Fibroblast of lung (primary cell): ENCODE measurements around the gene GID8. TPM values are rescaled to one million over a fixed set of nuclear protein-coding genes. Genes with fewer than 3 reads are reported as not detected.

ENCODE experiments used
- DNase-seq, 2 donors: peaks; one replicate each; pipeline versions ENCODE4 v3.0.0 to v3.0.0-alpha.2; 2010; ENCODE audit warnings: low read depth in 2 of 2
- H2AFZ ChIP-seq: 2 replicates; pipeline ENCODE4 v1.5.1; 2012; ENCODE audit warnings: low read length, control low read depth, inconsistent platforms
- H3K27ac ChIP-seq: 2 replicates; pipeline ENCODE4 v1.5.1; 2011; ENCODE audit warnings: low read length, control low read depth; ENCODE audit not compliant: insufficient read depth
- H3K27me3 ChIP-seq: 2 replicates; pipeline ENCODE4 v1.5.1; 2011; ENCODE audit warnings: mild to moderate bottlenecking, low read length; ENCODE audit not compliant: control insufficient read depth, insufficient read depth
- H3K36me3 ChIP-seq: 2 replicates; pipeline ENCODE4 v1.5.1; 2011; ENCODE audit warnings: low read length; ENCODE audit not compliant: control insufficient read depth, insufficient read depth
- H3K4me1 ChIP-seq: 2 replicates; pipeline ENCODE4 v1.5.1; 2011; ENCODE audit warnings: low read length; ENCODE audit not compliant: control insufficient read depth, insufficient read depth; ENCODE audit errors: extremely low read depth
- H3K4me2 ChIP-seq: 2 replicates; pipeline ENCODE4 v1.5.1; 2011; ENCODE audit warnings: low read length, control low read depth; ENCODE audit not compliant: insufficient read depth; ENCODE audit errors: extremely low read depth
- H3K4me3 ChIP-seq, 4 experiments: fragments of 200-600 bp in 1 of 4; sonication (generic) in 1 of 4; replicated peaks in 1 of 4; 2 replicates each; pipeline ENCODE4 v1.5.1; 2011 to 2016; ENCODE audit warnings: low read length in 4 of 4, low read depth in 3 of 4, mild to moderate bottlenecking in 3 of 4, control low read depth in 2 of 4, inconsistent platforms in 1 of 4, mixed read lengths in 1 of 4; ENCODE audit not compliant: insufficient read depth in 1 of 4; ENCODE audit errors: control extremely low read depth in 1 of 4
- H3K79me2 ChIP-seq: 2 replicates; pipeline ENCODE4 v1.5.1; 2012; ENCODE audit warnings: mild to moderate bottlenecking, low read length, inconsistent platforms; ENCODE audit not compliant: control insufficient read depth, insufficient read depth
- H3K9ac ChIP-seq: 2 replicates; pipeline ENCODE4 v1.5.1; 2011; ENCODE audit warnings: mild to moderate bottlenecking, low read length, control low read depth; ENCODE audit not compliant: insufficient read depth
- H3K9me3 ChIP-seq: 2 replicates; pipeline ENCODE4 v1.5.1; 2012; ENCODE audit warnings: low read depth, low read length; ENCODE audit not compliant: control insufficient read depth, insufficient read depth
- H4K20me1 ChIP-seq: 2 replicates; pipeline ENCODE4 v1.5.1; 2011; ENCODE audit warnings: low read length; ENCODE audit not compliant: control insufficient read depth, insufficient read depth; ENCODE audit errors: extremely low read depth
- CTCF ChIP-seq, 2 donors: IDR thresholded peaks in 1 of 2; conservative IDR thresholded peaks in 1 of 2; 1 replicate in 1 of 2; 2 replicates in 1 of 2; pipeline ENCODE4 v1.5.1; 2011 to 2012; ENCODE audit warnings: low read length in 2 of 2, control low read depth in 1 of 2, inconsistent platforms in 1 of 2, low read depth in 1 of 2, mild to moderate bottlenecking in 1 of 2
- EZH2 ChIP-seq: IDR thresholded peaks from 2 replicates; pipeline ENCODE4 v1.5.1; 2012; ENCODE audit warnings: low read length, control low read depth, mild to moderate bottlenecking; ENCODE audit errors: missing control alignments
- polyA plus RNA-seq, 2 donors: library from polyadenylated mRNA; depleted of rRNA in 1 of 2; stranded (reverse) in 1 of 2; unstranded in 1 of 2; fragments of >200 nt; gene quantifications; 2 replicates each; pipeline ENCODE4 v1.2.1, GENCODE V29; 2011 to 2012; ENCODE audit warnings: missing spikeins in 1 of 2
- total RNA-seq: library from RNA; depleted of rRNA; stranded (reverse); fragments of >200 nt; gene quantifications from 2 replicates; pipeline ENCODE4 v1.2.1, GENCODE V29; 2014

Gene GID8
- total and polyA plus RNA-seq, 2 donors (not counting 1 experiment from before 2014, with no cell fraction given): 23.0 to 33.9 TPM

- TF ChIP-seq EZH2 (no peak), CTCF (conservative IDR thresholded peaks at IDR 0.05 in 1 of 2, IDR thresholded peaks at IDR 0.05 in 1 of 2; ENCODE audit: low read depth in 1 of 2, low read length in 2 of 2) (no peak)
- H3K4me1 ChIP-seq: no peaks in the 10 kb centered on the region
- no peaks in the 10 kb centered on the region for H4K20me1 ChIP-seq
- DNase-seq: no peak
- H3K27me3 ChIP-seq: no peaks in the 10 kb centered on the region
- H2AFZ ChIP-seq: no peak overlapping the region
- H3K9me3 ChIP-seq: no peaks in the 10 kb centered on the region
- H3K36me3 ChIP-seq: peaks cover 50% of the 10 kb centered on the region
- no peak overlapping the region for H3K4me2 ChIP-seq
- peaks cover 66% of the 10 kb centered on the region for H3K79me2 ChIP-seq
- no peak overlapping the region for H3K9ac ChIP-seq
- no peak overlapping the region for H3K4me3 ChIP-seq
- H3K27ac ChIP-seq: no peak overlapping the region
Observed at GRCh38 chr20:62908971-62909791, 28.8 kb upstream of the GID8 start.

- TF ChIP-seq EZH2 (no peak), CTCF (conservative IDR thresholded peaks at IDR 0.05 in 1 of 2, IDR thresholded peaks at IDR 0.05 in 1 of 2; ENCODE audit: low read depth in 1 of 2, low read length in 2 of 2) (no peak)
- Histone ChIP-seq H3K27me3 (no peaks in the 10 kb centered on the region), H4K20me1 (peaks cover 2% of the 10 kb centered on the region)
Observed at GRCh38 chr20:62910217-62910766, 27.7 kb upstream of the GID8 start.

GRCh38 chr20:62910777-62911497 lies 27.0 kb upstream of the GID8 start:
- Histone ChIP-seq H3K9ac (no peak overlapping the region), H3K27ac (no peak overlapping the region), H3K4me2 (no peak overlapping the region), H3K27me3 (no peaks in the 10 kb centered on the region), H3K9me3 (no peaks in the 10 kb centered on the region), H3K4me3 (no peak overlapping the region), H3K4me1 (peaks cover 6% of the 10 kb centered on the region), H4K20me1 (peaks cover 2% of the 10 kb centered on the region), H3K79me2 (peaks cover 80% of the 10 kb centered on the region), H2AFZ (no peak overlapping the region), H3K36me3 (peaks cover 39% of the 10 kb centered on the region)
- no peak for TF ChIP-seq EZH2
- TF ChIP-seq CTCF (conservative IDR thresholded peaks at IDR 0.05 in 1 of 2, IDR thresholded peaks at IDR 0.05 in 1 of 2; ENCODE audit: low read depth in 1 of 2, low read length in 2 of 2): no peak
- DNase-seq: no peak

More at GRCh38 chr20:62910217-62910766, 27.7 kb upstream of the GID8 start:
- H3K79me2 ChIP-seq: peaks cover 77% of the 10 kb centered on the region
- no peak overlapping the region for H2AFZ ChIP-seq
- peaks cover 6% of the 10 kb centered on the region for H3K4me1 ChIP-seq
- no peak overlapping the region for H3K9ac ChIP-seq
- no peak for DNase-seq
- H3K4me3 ChIP-seq: no peak overlapping the region
- H3K27ac ChIP-seq: no peak overlapping the region
- H3K36me3 ChIP-seq: peaks cover 45% of the 10 kb centered on the region
- H3K9me3 ChIP-seq: no peaks in the 10 kb centered on the region
- H3K4me2 ChIP-seq: no peak overlapping the region
